GM12874 (cell line): ENCODE results near the gene APOA1.

Source experiments
- TF ChIP-seq, protein P1 (sequence below): IDR thresholded peaks from 2 replicates; pipeline ENCODE4 v1.5.1; 2011; ENCODE audit warnings: low read depth, mild to moderate bottlenecking, control low read depth, low read length, moderate library complexity; ENCODE audit not compliant: insufficient read depth

Gene APOA1

DNA sequence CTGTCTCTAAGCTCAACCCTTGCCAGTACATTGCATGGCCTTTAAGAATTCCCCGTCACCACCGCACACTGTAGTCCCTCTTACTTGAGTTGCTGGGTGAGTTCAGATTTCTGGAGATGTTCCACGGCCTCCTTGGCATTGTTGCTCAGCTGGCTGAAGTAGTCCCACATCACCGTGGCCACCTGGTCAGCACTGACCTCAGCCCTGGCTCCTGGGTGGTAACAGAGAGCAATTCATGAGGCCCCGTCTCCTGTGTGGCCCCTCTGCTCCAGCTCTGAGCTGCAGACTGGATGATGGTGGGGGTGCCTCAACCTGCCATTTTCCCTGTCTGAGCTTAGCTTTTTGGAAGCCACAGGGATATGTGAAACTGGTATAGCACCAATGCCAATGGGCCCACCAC, 14.8 kb downstream of the APOA1 start:
- TF ChIP-seq, protein P1, sequence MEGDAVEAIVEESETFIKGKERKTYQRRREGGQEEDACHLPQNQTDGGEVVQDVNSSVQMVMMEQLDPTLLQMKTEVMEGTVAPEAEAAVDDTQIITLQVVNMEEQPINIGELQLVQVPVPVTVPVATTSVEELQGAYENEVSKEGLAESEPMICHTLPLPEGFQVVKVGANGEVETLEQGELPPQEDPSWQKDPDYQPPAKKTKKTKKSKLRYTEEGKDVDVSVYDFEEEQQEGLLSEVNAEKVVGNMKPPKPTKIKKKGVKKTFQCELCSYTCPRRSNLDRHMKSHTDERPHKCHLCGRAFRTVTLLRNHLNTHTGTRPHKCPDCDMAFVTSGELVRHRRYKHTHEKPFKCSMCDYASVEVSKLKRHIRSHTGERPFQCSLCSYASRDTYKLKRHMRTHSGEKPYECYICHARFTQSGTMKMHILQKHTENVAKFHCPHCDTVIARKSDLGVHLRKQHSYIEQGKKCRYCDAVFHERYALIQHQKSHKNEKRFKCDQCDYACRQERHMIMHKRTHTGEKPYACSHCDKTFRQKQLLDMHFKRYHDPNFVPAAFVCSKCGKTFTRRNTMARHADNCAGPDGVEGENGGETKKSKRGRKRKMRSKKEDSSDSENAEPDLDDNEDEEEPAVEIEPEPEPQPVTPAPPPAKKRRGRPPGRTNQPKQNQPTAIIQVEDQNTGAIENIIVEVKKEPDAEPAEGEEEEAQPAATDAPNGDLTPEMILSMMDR = no peak

DNA sequence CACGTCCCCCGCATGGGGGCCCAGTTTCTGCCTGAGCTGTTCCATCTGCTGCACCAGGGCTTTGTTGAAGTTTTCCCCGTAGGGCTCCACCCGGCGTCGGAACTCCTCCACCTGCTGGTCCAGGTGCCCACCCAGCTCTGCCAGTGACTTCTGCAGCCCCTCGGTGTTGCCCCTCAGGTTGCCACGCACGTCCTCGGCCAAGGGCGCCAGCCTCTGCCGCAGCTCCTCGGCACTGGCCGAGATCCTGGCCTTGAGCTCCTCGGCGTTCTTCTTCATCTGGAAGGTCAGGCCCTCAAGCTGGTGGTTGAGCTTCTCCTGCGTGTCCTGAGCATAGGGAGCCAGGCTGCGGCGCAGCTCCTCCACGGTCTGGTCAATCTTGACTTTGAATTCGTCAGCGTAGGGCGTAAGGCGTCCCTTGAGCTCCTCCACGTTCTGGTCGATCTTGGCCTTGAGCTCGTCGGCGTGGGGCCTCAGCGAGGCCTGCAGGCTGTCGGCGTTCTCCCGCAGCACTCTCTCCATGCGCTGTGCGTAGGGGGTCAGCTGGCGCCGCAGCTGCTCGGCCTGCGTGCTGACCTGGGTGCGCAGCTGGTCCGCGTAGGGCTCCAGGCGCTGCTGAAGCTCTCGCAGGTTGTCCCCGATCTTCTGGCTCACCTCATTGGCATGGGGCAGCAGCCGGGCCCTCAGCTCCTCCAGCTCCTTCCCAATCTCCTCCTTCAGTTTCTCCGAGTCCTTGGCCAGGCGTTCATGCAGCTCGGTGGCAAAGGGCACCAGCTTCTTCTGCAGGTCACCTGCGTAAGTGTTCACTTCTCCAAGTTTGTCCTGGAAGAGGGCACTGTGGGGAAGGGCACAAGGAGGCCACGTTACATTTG, 16.1 kb downstream of the APOA1 start:
- TF ChIP-seq, protein P1 = no peak

DNA sequence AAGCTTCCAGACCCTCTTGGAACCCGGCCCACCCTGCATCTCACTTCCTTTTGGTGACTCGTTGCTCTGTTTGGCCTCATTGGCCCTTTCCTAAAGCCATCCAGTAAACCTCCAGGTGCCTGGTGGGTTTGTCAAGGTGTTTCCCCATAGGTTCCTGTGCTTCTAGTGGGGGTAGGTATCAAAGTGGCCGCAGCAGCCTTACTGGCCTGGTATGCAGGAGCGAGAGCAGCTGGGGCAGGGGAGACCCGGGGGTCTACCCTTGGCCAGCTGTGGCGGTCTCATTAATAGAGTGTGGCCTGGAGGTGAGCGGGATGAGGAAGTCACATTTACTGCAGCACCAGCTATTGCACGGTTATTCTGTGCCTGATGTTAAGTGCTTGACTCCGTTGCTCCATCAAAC, 18.4 kb downstream of the APOA1 start:
- TF ChIP-seq, protein P1 = no peak

DNA sequence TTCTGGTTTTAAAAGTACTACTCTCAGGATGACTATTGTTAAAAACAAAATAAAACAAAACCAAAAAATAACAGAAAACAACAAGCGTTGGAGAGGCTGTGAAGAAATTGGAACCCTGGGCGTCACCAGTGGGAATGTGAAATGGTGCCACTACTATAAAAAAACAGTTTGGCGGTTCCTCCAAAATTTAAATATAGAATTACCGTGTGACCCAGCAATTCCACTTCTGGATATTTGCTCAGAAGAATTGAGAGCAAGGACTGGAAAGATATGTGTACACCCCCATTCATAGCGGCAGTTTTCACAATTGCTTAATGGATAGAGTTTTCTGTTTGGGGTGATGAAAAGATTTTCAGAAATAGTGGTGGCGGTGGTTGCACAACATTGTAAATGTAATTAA, 22.9 kb downstream of the APOA1 start:
- TF ChIP-seq, protein P1 = no peak

DNA sequence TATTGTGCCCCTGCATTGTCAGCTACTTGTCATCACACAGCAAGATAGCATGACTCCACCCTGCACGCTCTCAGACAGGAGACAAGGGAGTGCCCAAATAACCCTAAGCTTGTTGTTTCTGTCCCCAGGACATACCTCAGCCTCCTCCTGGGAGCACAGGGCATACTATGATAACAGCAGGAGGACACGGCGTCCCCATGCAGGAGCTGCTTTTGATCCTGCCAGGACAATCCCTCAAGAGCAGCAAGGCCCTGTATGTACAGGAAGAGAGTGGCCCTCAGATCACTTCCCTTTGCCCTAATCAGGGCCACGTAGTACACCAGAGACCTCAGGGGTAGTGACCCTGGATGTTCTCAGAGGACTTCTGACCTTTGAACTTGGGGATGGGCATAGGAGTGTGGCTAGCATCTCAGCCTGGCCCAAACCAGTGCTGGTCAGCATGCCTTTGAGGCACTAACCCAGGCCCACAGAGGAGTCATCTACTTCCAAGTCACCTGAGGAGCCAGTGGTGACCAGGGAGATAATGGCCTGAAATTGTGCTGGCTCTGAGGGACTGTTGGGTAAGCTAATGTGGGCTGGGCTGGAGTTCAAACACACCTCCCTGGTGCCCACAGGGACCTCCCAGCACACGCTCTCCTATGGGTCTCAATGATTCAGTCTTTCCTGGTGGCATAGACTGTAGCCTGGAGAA, 23.5 kb downstream of the APOA1 start:
- TF ChIP-seq, protein P1 = no peak

DNA sequence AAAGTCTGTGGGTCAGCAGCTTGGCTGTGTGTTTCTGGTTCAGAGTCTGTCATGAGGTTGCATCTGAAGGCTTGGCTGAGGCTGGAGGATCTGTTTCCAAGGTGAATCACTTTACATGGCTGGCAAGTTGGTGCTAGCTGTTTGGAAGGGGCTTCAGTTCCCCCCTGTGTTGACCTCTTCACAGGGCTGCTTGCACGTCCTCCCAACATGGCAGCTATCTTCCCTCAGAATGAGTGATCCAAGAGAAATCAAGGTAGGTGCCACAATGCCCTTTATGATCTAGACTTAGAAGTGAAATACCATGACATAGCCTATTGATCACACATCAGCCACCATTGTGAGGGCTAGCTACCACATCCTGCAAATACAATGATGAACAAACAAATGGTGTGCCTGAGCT, 24.3 kb downstream of the APOA1 start:
- TF ChIP-seq, protein P1 = no peak

DNA sequence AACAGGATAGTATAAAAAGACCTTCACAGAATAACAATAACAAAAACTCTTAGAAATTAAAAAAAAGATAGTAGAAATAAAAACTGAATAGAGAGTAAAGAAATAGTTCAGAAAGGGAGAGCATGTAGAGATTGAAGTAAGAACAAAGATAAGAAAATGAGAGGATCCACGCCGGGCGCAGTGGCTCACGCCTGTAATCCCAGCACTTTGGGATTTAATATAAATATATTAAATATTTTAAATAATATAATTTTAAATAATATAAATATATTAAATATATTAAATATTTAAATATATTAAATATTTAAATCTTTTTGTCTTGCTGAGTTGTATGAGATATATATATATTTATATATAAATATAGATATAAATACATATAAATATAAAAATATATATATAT, 25.3 kb downstream of the APOA1 start:
- TF ChIP-seq, protein P1 = no peak
